SK-N-SH (cell line): ENCODE results near the gene MNT. TPM values are rescaled to one million over a fixed set of nuclear protein-coding genes. Genes with fewer than 3 reads are reported as not detected.

Experiments
- CTCF ChIA-PET: fragments of 300-600, 350-600 bp; formaldehyde crosslinking; extraction: SDS; loops from one replicate; lab custom pipeline; 2021; lab: Yijun Ruan, JAX
- POLR2A ChIA-PET: fragments of 350-600 bp; sonication (Branson Sonifier 250); formaldehyde crosslinking; extraction: SDS; loops from one replicate; lab custom pipeline; 2020; ENCODE audit warnings: antibody characterized with exemption, inconsistent platforms; lab: Yijun Ruan, JAX
- DNase-seq: peaks from one replicate; pipeline ENCODE4 v3.0.0; 2012
- H2AFZ ChIP-seq: fragments of 200-600 bp; sonication (generic); 2 replicates; pipeline ENCODE4 v1.8.1; 2016; ENCODE audit warnings: antibody characterized with exemption, mild to moderate bottlenecking, low read depth
- H3F3A ChIP-seq: fragments of 200-600 bp; sonication (generic); replicated peaks from 2 replicates; pipeline ENCODE3; 2016; ENCODE audit warnings: antibody characterized with exemption, mild to moderate bottlenecking; ENCODE audit not compliant: insufficient read depth
- H3K27ac ChIP-seq, 2 experiments: fragments of 200-500 bp in 1 of 2; fragments of 200-600 bp in 1 of 2; sonication (Bioruptor generic) in 1 of 2; sonication (generic), shearing (Covaris generic) in 1 of 2; 2 replicates each; pipeline versions ENCODE4 v1.5.1 to v1.6.1; 2014 to 2016; ENCODE audit warnings: low read depth in 2 of 2, inconsistent platforms in 1 of 2, low read length in 1 of 2, mild to moderate bottlenecking in 1 of 2, mixed read lengths in 1 of 2
- H3K27me3 ChIP-seq: fragments of 200-600 bp; sonication (generic), shearing (Covaris generic); 2 replicates; pipeline ENCODE4 v1.6.1; 2016; ENCODE audit warnings: mixed run types; ENCODE audit not compliant: insufficient read depth
- H3K36me3 ChIP-seq, 2 experiments: fragments of 200-500 bp in 1 of 2; fragments of 200-600 bp in 1 of 2; sonication (Bioruptor generic) in 1 of 2; sonication (generic) in 1 of 2; replicated peaks in 1 of 2; 2 replicates each; pipeline versions ENCODE3 to v1.5.1; 2014 to 2016; ENCODE audit warnings: low read length in 1 of 2, mild to moderate bottlenecking in 1 of 2; ENCODE audit not compliant: insufficient read depth in 2 of 2, control insufficient read depth in 1 of 2
- H3K4me1 ChIP-seq, 2 experiments: fragments of 200-500 bp in 1 of 2; fragments of 200-600 bp in 1 of 2; sonication (Bioruptor generic) in 1 of 2; sonication (generic), shearing (Covaris generic) in 1 of 2; 2 replicates each; pipeline versions ENCODE4 v1.5.1 to v1.6.1; 2014 to 2016; ENCODE audit warnings: low read depth in 1 of 2, low read length in 1 of 2, mixed run types in 1 of 2; ENCODE audit not compliant: insufficient read depth in 2 of 2, control insufficient read depth in 1 of 2
- H3K4me2 ChIP-seq: fragments of 200-600 bp; sonication (generic), shearing (Covaris generic); 2 replicates; pipeline ENCODE4 v1.6.1; 2017; ENCODE audit warnings: mixed run types
- H3K4me3 ChIP-seq, 2 experiments: fragments of 200-500 bp in 1 of 2; fragments of 200-600 bp in 1 of 2; sonication (Bioruptor generic) in 1 of 2; sonication (generic), shearing (Covaris generic) in 1 of 2; 2 replicates each; pipeline versions ENCODE4 v1.5.1 to v1.8.1; 2014 to 2016; ENCODE audit warnings: low read depth in 2 of 2, inconsistent platforms in 1 of 2, low read length in 1 of 2, mild to moderate bottlenecking in 1 of 2, mixed read lengths in 1 of 2, moderate library complexity in 1 of 2
- H3K79me2 ChIP-seq: fragments of 200-600 bp; sonication (generic); 2 replicates; pipeline ENCODE4 v1.8.1; 2017; ENCODE audit warnings: mild to moderate bottlenecking; ENCODE audit not compliant: insufficient read depth
- H3K9ac ChIP-seq: fragments of 200-600 bp; sonication (generic); 2 replicates; pipeline ENCODE4 v1.6.1; 2017; ENCODE audit warnings: mixed run types
- H3K9me2 ChIP-seq: fragments of 200-600 bp; sonication (generic); 2 replicates; pipeline ENCODE4 v1.6.1; 2017; ENCODE audit warnings: mixed run types
- H3K9me3 ChIP-seq: fragments of 200-600 bp; sonication (generic); 2 replicates; pipeline ENCODE4 v1.6.1; 2017; ENCODE audit warnings: mixed run types, mild to moderate bottlenecking, moderate library complexity
- H4K20me1 ChIP-seq: fragments of 200-600 bp; sonication (generic); 2 replicates; pipeline ENCODE4 v1.6.1; 2017; ENCODE audit warnings: mild to moderate bottlenecking, mixed run types; ENCODE audit not compliant: insufficient read depth
- CHD2 ChIP-seq: fragments of 150-350 bp; IDR thresholded peaks from 2 replicates; pipeline ENCODE4 v1.6.1; 2018; ENCODE audit warnings: low read length; ENCODE audit not compliant: partially characterized antibody
- CTCF ChIP-seq: fragments of 200-600 bp; sonication (generic); IDR thresholded peaks from 2 replicates; pipeline ENCODE4 v1.6.1; 2017; ENCODE audit warnings: antibody characterized with exemption, mild to moderate bottlenecking, moderate library complexity
- EZH2phosphoT487 ChIP-seq: fragments of 200-600 bp; sonication (generic); IDR thresholded peaks from 2 replicates; pipeline ENCODE4 v1.6.1; 2017; ENCODE audit warnings: low read depth, mixed run types, mild to moderate bottlenecking, antibody characterized with exemption, moderate library complexity, borderline replicate concordance
- FOXM1 ChIP-seq: IDR thresholded peaks from 2 replicates; pipeline ENCODE4 v1.4.0; 2012; ENCODE audit warnings: low read depth, mild to moderate bottlenecking
- GABPA ChIP-seq: IDR thresholded peaks from 2 replicates; pipeline ENCODE4 v1.4.0; 2012; ENCODE audit warnings: low read depth, mild to moderate bottlenecking
- IRF3 ChIP-seq: fragments of 150-350 bp; IDR thresholded peaks from 2 replicates; pipeline ENCODE4 v1.6.1; 2016; ENCODE audit warnings: mild to moderate bottlenecking, low read depth, low read length
- JUND ChIP-seq: IDR thresholded peaks from 2 replicates; pipeline ENCODE4 v1.4.0; 2012
- MEF2A ChIP-seq: IDR thresholded peaks from 2 replicates; pipeline ENCODE4 v1.4.0; 2012; ENCODE audit warnings: low read depth, borderline replicate concordance
- MXI1 ChIP-seq: IDR thresholded peaks from 2 replicates; pipeline ENCODE4 v1.6.1; 2012; ENCODE audit warnings: mild to moderate bottlenecking, low read depth, low read length, improper control_type of control experiment
- PBX3 ChIP-seq: IDR thresholded peaks from 2 replicates; pipeline ENCODE4; 2012
- RXRA ChIP-seq: IDR thresholded peaks from 2 replicates; pipeline ENCODE4 v1.4.0; 2012; ENCODE audit warnings: low read depth, mild to moderate bottlenecking, borderline replicate concordance
- SIN3A ChIP-seq: IDR thresholded peaks from 2 replicates; pipeline ENCODE4 v1.6.1; 2012; ENCODE audit warnings: low read depth, mild to moderate bottlenecking, low read length, moderate library complexity, borderline replicate concordance
- TAF1 ChIP-seq: IDR thresholded peaks from 2 replicates; pipeline ENCODE4 v1.6.1; 2012; ENCODE audit warnings: low read depth, mild to moderate bottlenecking, low read length, moderate library complexity, borderline replicate concordance
- USF1 ChIP-seq: IDR thresholded peaks from 2 replicates; pipeline ENCODE4 v1.4.0; 2012; ENCODE audit warnings: low read depth, borderline replicate concordance
- YY1 ChIP-seq: IDR thresholded peaks from 2 replicates; pipeline ENCODE4 v1.4.0; 2012; ENCODE audit warnings: low read depth, mild to moderate bottlenecking
- whole genome bisulfite sequencing: methylation state at CpG from one replicate; pipeline ENCODE4 v1.1.6; 2017; ENCODE audit warnings: low lambda C conversion rate; 5-methylcytosine and 5-hydroxymethylcytosine counted together
- polyA plus RNA-seq, 3 experiments: library from polyadenylated mRNA; depleted of rRNA; stranded (reverse); fragments of >200 nt; gene quantifications; 2 replicates each; pipeline ENCODE4 v1.2.3, GENCODE V29; 2012

The MNT gene
- polyA plus RNA-seq, 1 of the 3 experiments (the other 2 are of a cell fraction): 7.1 TPM

GRCh38 chr17:2400877-2401425, at the start of gene MNT (continued):
- TF ChIP-seq IRF3 (0 out of 2 replicates have a peak, but pooled peaks have one; percentile 8), MXI1 (peak; percentile 3; the same call in 1 of the 2 replicates), YY1 (peak; percentile 86), CHD2 (no peak)

- H3K4me2 ChIP-seq: no peak overlapping the region
- no peaks in the 10 kb centered on the region for H3K79me2 ChIP-seq
- H3F3A ChIP-seq: peaks cover 12% of the 10 kb centered on the region
- peaks cover 5 to 11% of the 10 kb centered on the region in 2 experiments; a peak in 3 of 4 replicates for H3K4me1 ChIP-seq
- POLR2A ChIA-PET: interaction anchor here (0.6 kb wide), 2 partner anchors 15 to 236 kb away, joined by 4 read pairs; no protein-coding TSS in a partner anchor
- 88% methylated on average over 5 of the region's 5 CpGs for WGBS
- no peak overlapping the region for H3K9ac ChIP-seq
- DNase-seq: no peak
- H3K9me3 ChIP-seq: peaks cover 5% of the 10 kb centered on the region; the same call in 1 of the 2 replicates
- no peaks in the 10 kb centered on the region for H3K27me3 ChIP-seq
- no peak overlapping the region for H2AFZ ChIP-seq
- no peaks in the 10 kb centered on the region for H4K20me1 ChIP-seq
- H3K36me3 ChIP-seq: peaks cover 0 to 13% of the 10 kb centered on the region in 2 experiments
- H3K4me3 ChIP-seq: no peak overlapping the region
- no peak for TF ChIP-seq MEF2A
- TF ChIP-seq JUND: no peak
- TF ChIP-seq CTCF: no peak
- no peak for TF ChIP-seq TAF1
- TF ChIP-seq CHD2: no peak
- TF ChIP-seq FOXM1: no peak
- no peak for TF ChIP-seq EZH2phosphoT487
- TF ChIP-seq PBX3: no peak
- no peak for TF ChIP-seq USF1
- no peak for TF ChIP-seq SIN3A
- TF ChIP-seq GABPA: no peak
- TF ChIP-seq RXRA: no peak
- TF ChIP-seq, all 33 proteins: peak for 0
- CTCF ChIA-PET: interaction anchor here (1.9 kb wide), 1 partner anchor 34 kb away, joined by 7 read pairs; no protein-coding TSS in a partner anchor
- Histone ChIP-seq H3K9me2 (no peaks in the 10 kb centered on the region), H3K27ac (peak overlapping the region; percentile 37 to 80; a peak in 3 of 4 replicates)
These were observed 49.3 kb upstream of the MNT start for GRCh38 chr17:2450016-2450650.
